ENCODE data around the gene CLEC2B. TPM values are rescaled to one million over a fixed set of nuclear protein-coding genes. Genes with fewer than 3 reads are reported as not detected.

The CLEC2B gene
- total RNA-seq, 1 experiment from 2014 or later = 12.3 TPM

GRCh38 chr12:9909724-9910123 lies 40.6 kb upstream of the CLEC2B start:
- intact Hi-C loops (cut with micrococcal nuclease; ENCODE audit: unreplicated experiment) = no loop called here
- Histone ChIP-seq H3K4me1 (ENCODE audit: insufficient read depth, low read length, poor library complexity, severe bottlenecking) (no peaks in the 10 kb centered on the region), H3K4me3 (ENCODE audit: low read depth, low read length, poor library complexity, severe bottlenecking) (no peak overlapping the region), H3K9me3 (ENCODE audit: low read depth, low read length, poor library complexity, severe bottlenecking) (peaks cover 22% of the 10 kb centered on the region), H3K36me3 (ENCODE audit: insufficient read depth, low read length, poor library complexity, severe bottlenecking) (no peaks in the 10 kb centered on the region), H3K27ac (ENCODE audit: low read depth, low read length, poor library complexity, severe bottlenecking) (no peak overlapping the region), H3K27me3 (replicated peaks; ENCODE audit: insufficient read depth, low read depth, low read length, poor library complexity) (no peaks in the 10 kb centered on the region)
- ChIA-PET CTCF (no interaction called here), POLR2A (ENCODE audit: low non-redundant PET) (no interaction called here)
- no peak for DNase-seq (ENCODE audit: low spot score)
- no TSS peak for BruUV-seq (replicated peaks)
- TF ChIP-seq EZH2 (IDR thresholded peaks at IDR 0.05; ENCODE audit: borderline replicate concordance, low read depth, low read length, poor library complexity, severe bottlenecking) = no peak
- no peak for TF ChIP-seq CTCF (conservative IDR thresholded peaks at IDR 0.05; ENCODE audit: low read depth, low read length)

- H3K36me3 ChIP-seq (ENCODE audit: insufficient read depth, low read length, poor library complexity, severe bottlenecking) = no peaks in the 10 kb centered on the region
- H3K9me3 ChIP-seq (ENCODE audit: low read depth, low read length, poor library complexity, severe bottlenecking) = peaks cover 22% of the 10 kb centered on the region
- H3K4me1 ChIP-seq (ENCODE audit: insufficient read depth, low read length, poor library complexity, severe bottlenecking) = no peaks in the 10 kb centered on the region
- BruUV-seq (replicated peaks) = no TSS peak
- no peak overlapping the region for H3K4me3 ChIP-seq (ENCODE audit: low read depth, low read length, poor library complexity, severe bottlenecking)
- intact Hi-C loops (cut with micrococcal nuclease; ENCODE audit: unreplicated experiment) = no loop called here
- no peaks in the 10 kb centered on the region for H3K27me3 ChIP-seq (replicated peaks; ENCODE audit: insufficient read depth, low read depth, low read length, poor library complexity)
- DNase-seq (ENCODE audit: low spot score) = no peak
- ChIA-PET POLR2A (ENCODE audit: low non-redundant PET) (no interaction called here), CTCF (no interaction called here)
- H3K27ac ChIP-seq (ENCODE audit: low read depth, low read length, poor library complexity, severe bottlenecking) = no peak overlapping the region
- no peak for TF ChIP-seq EZH2 (IDR thresholded peaks at IDR 0.05; ENCODE audit: borderline replicate concordance, low read depth, low read length, poor library complexity, severe bottlenecking)
Observed at GRCh38 chr12:9908350-9908749, 39.2 kb upstream of the CLEC2B start.

GRCh38 chr12:9907769-9908168 lies 38.6 kb upstream of the CLEC2B start:
- POLR2A ChIA-PET (ENCODE audit: low non-redundant PET) = no interaction called here

More at GRCh38 chr12:9907769-9908168, 38.6 kb upstream of the CLEC2B start:
- DNase-seq (ENCODE audit: low spot score) = no peak
- Histone ChIP-seq H3K36me3 (ENCODE audit: insufficient read depth, low read length, poor library complexity, severe bottlenecking) (no peaks in the 10 kb centered on the region), H3K27me3 (replicated peaks; ENCODE audit: insufficient read depth, low read depth, low read length, poor library complexity) (no peaks in the 10 kb centered on the region), H3K4me1 (ENCODE audit: insufficient read depth, low read length, poor library complexity, severe bottlenecking) (no peaks in the 10 kb centered on the region), H3K27ac (ENCODE audit: low read depth, low read length, poor library complexity, severe bottlenecking) (no peak overlapping the region), H3K4me3 (ENCODE audit: low read depth, low read length, poor library complexity, severe bottlenecking) (no peak overlapping the region), H3K9me3 (ENCODE audit: low read depth, low read length, poor library complexity, severe bottlenecking) (peaks cover 22% of the 10 kb centered on the region)
- CTCF ChIA-PET = no interaction called here
- TF ChIP-seq CTCF (conservative IDR thresholded peaks at IDR 0.05; ENCODE audit: low read depth, low read length) (no peak), EZH2 (IDR thresholded peaks at IDR 0.05; ENCODE audit: borderline replicate concordance, low read depth, low read length, poor library complexity, severe bottlenecking) (no peak)
- intact Hi-C loops (cut with micrococcal nuclease; ENCODE audit: unreplicated experiment) = no loop called here
- BruUV-seq (replicated peaks) = no TSS peak
